HG03108 (cell line): ENCODE results near the gene CSH2.
"Not testable (repeated sequence)": the region's sequence is repeated elsewhere in the genome, so short reads cannot be mapped to it uniquely, and the experiment has no call there.

Source experiments
- ATAC-seq: cut with Tn5 transposase; IDR thresholded peaks from one replicate; pipeline ENCODE4 v1.9.1; 2021; ENCODE audit warnings: moderate library complexity; ENCODE audit not compliant: unreplicated experiment

Gene CSH2

GRCh38 chr17:63896524-63897354 is 23.3 kb upstream of the CSH2 start, which contains the start of gene CSH1:
Gene CSH1, minus strand, starts transcription at chr17:63896574. Its CDS starts 63 bp downstream, at chr17:63896511.
- ATAC-seq, result not testable (repeated sequence)

GRCh38 chr17:63894821-63895220 is 21.3 kb upstream of the CSH2 start:
- ATAC-seq, result not testable (repeated sequence)

- not testable (repeated sequence) for ATAC-seq
Measured at GRCh38 chr17:63894021-63894420, 20.5 kb upstream of the CSH2 start.

- ATAC-seq, result not testable (repeated sequence)
Measured at GRCh38 chr17:63892316-63893037, 19.0 kb upstream of the CSH2 start.

- ATAC-seq, result not testable (repeated sequence)
Measured at GRCh38 chr17:63889026-63889848, 15.8 kb upstream of the CSH2 start.

GRCh38 chr17:63885119-63885518 is 11.6 kb upstream of the CSH2 start:
- not testable (repeated sequence) for ATAC-seq

- ATAC-seq, result not testable (repeated sequence)
Measured at GRCh38 chr17:63882626-63883126, 9.2 kb upstream of the CSH2 start.

- ATAC-seq, result no peak
Measured at GRCh38 chr17:63881935-63882601, 8.6 kb upstream of the CSH2 start, which contains the start of gene GH2. Gene GH2, minus strand, starts transcription at chr17:63881944. Its CDS starts 143 bp downstream, at chr17:63881801.

GRCh38 chr17:63881337-63881736 is 7.9 kb upstream of the CSH2 start:
- ATAC-seq, result not testable (repeated sequence)

- ATAC-seq, result no peak
Measured at GRCh38 chr17:63880706-63881105, 7.2 kb upstream of the CSH2 start.

- not testable (repeated sequence) for ATAC-seq
Measured at GRCh38 chr17:63878413-63878812, 4.9 kb upstream of the CSH2 start.

GRCh38 chr17:63874693-63875092 is 1.2 kb upstream of the CSH2 start:
- not testable (repeated sequence) for ATAC-seq

- ATAC-seq, result not testable (repeated sequence)
Measured at GRCh38 chr17:63874061-63874626, 667 bp upstream of the CSH2 start.

GRCh38 chr17:63871646-63872365 is 1.7 kb downstream of the CSH2 start:
- ATAC-seq, result not testable (repeated sequence)

GRCh38 chr17:63870292-63870665 is 3.2 kb downstream of the CSH2 start:
- not testable (repeated sequence) for ATAC-seq

GRCh38 chr17:63869491-63870291 is 3.8 kb downstream of the CSH2 start:
- ATAC-seq, result not testable (repeated sequence)

- ATAC-seq, result not testable (repeated sequence)
Measured at GRCh38 chr17:63866625-63867024, 6.9 kb downstream of the CSH2 start.

- no peak for ATAC-seq
Measured at GRCh38 chr17:63859257-63859656, 14.2 kb downstream of the CSH2 start.
